ENCODE results near the gene LRIG2. TPM values are rescaled to one million over a fixed set of nuclear protein-coding genes. Genes with fewer than 3 reads are reported as not detected.

The LRIG2 gene
- total and polyA plus RNA-seq, 2 of the 13 experiments (the other 11 are each of a cell fraction or from before 2014, with no cell fraction given), result 8.1 to 12.2 TPM

- TF ChIP-seq, protein P1, sequence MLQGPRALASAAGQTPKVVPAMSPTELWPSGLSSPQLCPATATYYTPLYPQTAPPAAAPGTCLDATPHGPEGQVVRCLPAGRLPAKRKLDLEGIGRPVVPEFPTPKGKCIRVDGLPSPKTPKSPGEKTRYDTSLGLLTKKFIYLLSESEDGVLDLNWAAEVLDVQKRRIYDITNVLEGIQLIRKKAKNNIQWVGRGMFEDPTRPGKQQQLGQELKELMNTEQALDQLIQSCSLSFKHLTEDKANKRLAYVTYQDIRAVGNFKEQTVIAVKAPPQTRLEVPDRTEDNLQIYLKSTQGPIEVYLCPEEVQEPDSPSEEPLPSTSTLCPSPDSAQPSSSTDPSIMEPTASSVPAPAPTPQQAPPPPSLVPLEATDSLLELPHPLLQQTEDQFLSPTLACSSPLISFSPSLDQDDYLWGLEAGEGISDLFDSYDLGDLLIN (CRISPR knock-in tag; IDR thresholded peaks at IDR 0.05; ENCODE audit: borderline replicate concordance), result no peak
- TF ChIP-seq HNRNPL (IDR thresholded peaks at IDR 0.05; ENCODE audit: low read depth, low read length) (no peak), ZFX (CRISPR knock-in tag; IDR thresholded peaks at IDR 0.05; ENCODE audit: low read depth) (peak; percentile 74), MAFG (CRISPR knock-in tag; IDR thresholded peaks at IDR 0.05) (no peak), CBX5 (CRISPR knock-in tag; IDR thresholded peaks at IDR 0.05; ENCODE audit: borderline replicate concordance) (peak; percentile 16; the same call in 1 of the 2 replicates), JDP2 (CRISPR knock-in tag; IDR thresholded peaks at IDR 0.05; ENCODE audit: borderline replicate concordance) (no peak), ZBTB1 (CRISPR knock-in tag; IDR thresholded peaks at IDR 0.05; ENCODE audit: borderline replicate concordance) (no peak), NCOA1 (CRISPR knock-in tag; IDR thresholded peaks at IDR 0.05) (no peak), GTF3A (CRISPR knock-in tag; conservative IDR thresholded peaks at IDR 0.05) (no peak), ZFP36L2 (CRISPR knock-in tag; IDR thresholded peaks at IDR 0.05) (no peak), SMC3 (IDR thresholded peaks at IDR 0.05; ENCODE audit: low read length) (no peak), BORCS8-MEF2B (CRISPR knock-in tag; IDR thresholded peaks at IDR 0.05) (no peak), HDAC1 (CRISPR knock-in tag; IDR thresholded peaks at IDR 0.05) (no peak), ZNF337 (CRISPR knock-in tag; IDR thresholded peaks at IDR 0.05; ENCODE audit: borderline replicate concordance, low read depth) (no peak), ZNF292 (CRISPR knock-in tag; IDR thresholded peaks at IDR 0.05; ENCODE audit: borderline replicate concordance, low read depth) (peak; percentile 65; the same call in 1 of the 2 replicates), NFAT5 (CRISPR knock-in tag; IDR thresholded peaks at IDR 0.05) (no peak), SAP130 (CRISPR knock-in tag; IDR thresholded peaks at IDR 0.05; ENCODE audit: low read depth) (0 out of 2 replicates have a peak, but pooled peaks have one; percentile 15), PTBP1 (IDR thresholded peaks at IDR 0.05; ENCODE audit: low read depth, low read length, poor library complexity, severe bottlenecking) (no peak), BHLHE40 (IDR thresholded peaks at IDR 0.05; ENCODE audit: low read length) (no peak), ZNF501 (CRISPR knock-in tag; IDR thresholded peaks at IDR 0.05) (no peak; the same call in 1 of the 2 replicates), NFKB2 (CRISPR knock-in tag; IDR thresholded peaks at IDR 0.05; ENCODE audit: borderline replicate concordance) (no peak), ZNF34 (CRISPR knock-in tag; IDR thresholded peaks at IDR 0.05; ENCODE audit: borderline replicate concordance) (no peak), HOXA9 (CRISPR knock-in tag; IDR thresholded peaks at IDR 0.05; ENCODE audit: borderline replicate concordance) (no peak)
- TF ChIP-seq, protein P2, sequence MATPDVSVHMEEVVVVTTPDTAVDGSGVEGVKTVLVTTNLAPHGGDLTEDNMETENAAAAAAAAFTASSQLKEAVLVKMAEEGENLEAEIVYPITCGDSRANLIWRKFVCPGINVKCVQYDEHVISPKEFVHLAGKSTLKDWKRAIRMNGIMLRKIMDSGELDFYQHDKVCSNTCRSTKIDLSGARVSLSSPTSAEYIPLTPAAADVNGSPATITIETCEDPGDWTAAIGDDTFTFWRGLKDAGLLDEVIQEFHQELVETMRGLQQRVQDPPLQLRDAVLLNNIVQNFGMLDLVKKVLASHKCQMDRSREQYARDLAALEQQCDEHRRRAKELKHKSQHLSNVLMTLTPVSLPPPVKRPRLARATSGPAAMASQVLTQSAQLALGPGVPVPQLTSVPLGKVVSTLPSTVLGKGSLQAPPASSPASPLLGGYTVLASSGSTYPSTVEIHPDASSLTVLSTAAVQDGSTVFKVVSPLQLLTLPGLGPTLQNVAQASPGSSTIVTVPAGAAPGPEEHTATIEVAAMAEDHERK (CRISPR knock-in tag; IDR thresholded peaks at IDR 0.05; ENCODE audit: low read depth), result no peak
Observed at GRCh38 chr1:113153116-113153803, 80.3 kb downstream of the LRIG2 start (continued).

Data from HepG2 (cell line).